Stimulated activated CD4-positive, alpha-beta T cell treated with anti-CD3 and anti-CD28 coated beads, Interleukin-4, amount 100 ng/mL, for 4 hours (primary cell): Measurements from ENCODE around the gene MCAM.

Experiments
- DNase-seq, 2 experiments: peaks; one replicate each; pipeline ENCODE4 v3.0.0-alpha.2; 2020

The MCAM gene

GRCh38 chr11:119258983-119259382, 57.9 kb downstream of the MCAM start:
- DNase-seq, result no peak
